PFSK-1 (cell line): Measurements from ENCODE around the gene GPRIN1.

Experiments used
- POLR2AphosphoS5 ChIP-seq: IDR thresholded peaks from 2 replicates; pipeline ENCODE4 v1.6.1; 2012; ENCODE audit warnings: low read depth, mild to moderate bottlenecking, control low read depth, low read length, moderate library complexity
- TAF1 ChIP-seq: IDR thresholded peaks from 2 replicates; pipeline ENCODE4 v1.6.1; 2012; ENCODE audit warnings: low read length, control low read depth, borderline replicate concordance; ENCODE audit not compliant: insufficient read depth
- TF ChIP-seq, protein P1 (sequence below), 2 experiments: IDR thresholded peaks; 2 replicates each; pipeline versions ENCODE4 v1.6.1 to v1.8.0; 2011 to 2012; ENCODE audit warnings: low read depth in 2 of 2, low read length in 2 of 2, control low read depth in 1 of 2, inconsistent platforms in 1 of 2, mild to moderate bottlenecking in 1 of 2, moderate library complexity in 1 of 2; ENCODE audit not compliant: insufficient read depth in 1 of 2

DNA sequence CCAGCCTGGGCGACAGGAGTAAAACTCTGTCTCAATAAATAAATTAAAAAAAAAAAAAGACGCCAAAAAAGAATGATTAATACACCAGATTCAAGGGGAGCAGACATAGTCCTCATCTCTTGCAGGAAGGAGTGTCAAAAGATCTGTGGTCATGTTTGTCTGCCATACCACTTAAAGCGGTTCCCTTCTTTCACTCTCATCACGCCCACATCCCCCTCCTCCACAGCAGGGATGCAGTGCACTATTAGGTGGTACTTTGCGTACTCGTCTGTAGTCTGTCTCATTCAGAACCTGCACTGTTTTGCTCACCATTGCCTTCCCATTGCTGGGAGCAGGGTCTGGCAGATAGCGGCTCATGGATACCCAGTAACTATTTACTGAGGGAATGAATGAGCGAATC lies 49.6 kb downstream of the GPRIN1 start:
- TF ChIP-seq, protein P1, sequence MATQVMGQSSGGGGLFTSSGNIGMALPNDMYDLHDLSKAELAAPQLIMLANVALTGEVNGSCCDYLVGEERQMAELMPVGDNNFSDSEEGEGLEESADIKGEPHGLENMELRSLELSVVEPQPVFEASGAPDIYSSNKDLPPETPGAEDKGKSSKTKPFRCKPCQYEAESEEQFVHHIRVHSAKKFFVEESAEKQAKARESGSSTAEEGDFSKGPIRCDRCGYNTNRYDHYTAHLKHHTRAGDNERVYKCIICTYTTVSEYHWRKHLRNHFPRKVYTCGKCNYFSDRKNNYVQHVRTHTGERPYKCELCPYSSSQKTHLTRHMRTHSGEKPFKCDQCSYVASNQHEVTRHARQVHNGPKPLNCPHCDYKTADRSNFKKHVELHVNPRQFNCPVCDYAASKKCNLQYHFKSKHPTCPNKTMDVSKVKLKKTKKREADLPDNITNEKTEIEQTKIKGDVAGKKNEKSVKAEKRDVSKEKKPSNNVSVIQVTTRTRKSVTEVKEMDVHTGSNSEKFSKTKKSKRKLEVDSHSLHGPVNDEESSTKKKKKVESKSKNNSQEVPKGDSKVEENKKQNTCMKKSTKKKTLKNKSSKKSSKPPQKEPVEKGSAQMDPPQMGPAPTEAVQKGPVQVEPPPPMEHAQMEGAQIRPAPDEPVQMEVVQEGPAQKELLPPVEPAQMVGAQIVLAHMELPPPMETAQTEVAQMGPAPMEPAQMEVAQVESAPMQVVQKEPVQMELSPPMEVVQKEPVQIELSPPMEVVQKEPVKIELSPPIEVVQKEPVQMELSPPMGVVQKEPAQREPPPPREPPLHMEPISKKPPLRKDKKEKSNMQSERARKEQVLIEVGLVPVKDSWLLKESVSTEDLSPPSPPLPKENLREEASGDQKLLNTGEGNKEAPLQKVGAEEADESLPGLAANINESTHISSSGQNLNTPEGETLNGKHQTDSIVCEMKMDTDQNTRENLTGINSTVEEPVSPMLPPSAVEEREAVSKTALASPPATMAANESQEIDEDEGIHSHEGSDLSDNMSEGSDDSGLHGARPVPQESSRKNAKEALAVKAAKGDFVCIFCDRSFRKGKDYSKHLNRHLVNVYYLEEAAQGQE (IDR thresholded peaks at IDR 0.05; ENCODE audit: insufficient read depth in 1 of 2, low read depth in 2 of 2, low read length in 2 of 2) = no peak
- no peak for TF ChIP-seq POLR2AphosphoS5
- no peak for TF ChIP-seq TAF1
